Right cardiac atrium (tissue), 5 donors: ENCODE data around the gene BNIP5. TPM values are rescaled to one million over a fixed set of nuclear protein-coding genes. Genes with fewer than 3 reads are reported as not detected.
A peak's percentile ranks its signal among the peaks of the same experiment; 100 is the strongest.

ENCODE experiments used
- ATAC-seq, 2 donors: fragments of 200-7000 bp; cut with Tn5 transposase; one replicate each; pipeline versions ENCODE4 v1.8.0 to v1.9.1; 2020; ENCODE audit warnings: moderate library complexity in 2 of 2, mild to moderate bottlenecking in 1 of 2
- DNase-seq, 3 donors: peaks; one replicate each; pipeline ENCODE4 v3.0.0-alpha.2; 2020
- H3K27ac ChIP-seq: one replicate; pipeline ENCODE4 v1.5.1; 2013; ENCODE audit warnings: mild to moderate bottlenecking, low read length, control low read depth, moderate library complexity
- H3K27me3 ChIP-seq: one replicate; pipeline ENCODE4 v1.6.1; 2013; ENCODE audit not compliant: control insufficient read depth, insufficient read depth
- H3K4me1 ChIP-seq: one replicate; pipeline ENCODE4 v1.6.1; 2013; ENCODE audit warnings: low read length; ENCODE audit not compliant: control insufficient read depth, insufficient read depth
- H3K4me3 ChIP-seq: one replicate; pipeline ENCODE4 v1.5.1; 2013; ENCODE audit warnings: low read length, control low read depth
- H3K9me3 ChIP-seq: one replicate; pipeline ENCODE4 v1.6.1; 2013; ENCODE audit warnings: low read length; ENCODE audit not compliant: control insufficient read depth
- WGBS: extraction: QIAGEN DNeasy Blood & Tissue Kit; methylation state at CpG from one replicate; pipeline ENCODE4 v1.1.7; 2013; 5-methylcytosine and 5-hydroxymethylcytosine counted together
- intact Hi-C, 4 donors: fragments of 100-400 bp; cut with DNase I; formaldehyde crosslinking; loops; one replicate each; pipeline versions ENCODE4 v1.11.0 to v1.14.0; 2022 to 2023
- polyA plus RNA-seq: library from polyadenylated mRNA; stranded (reverse); fragments of 200-250 nt; gene quantifications from one replicate; pipeline ENCODE4 v1.2.3, GENCODE V29; 2013
- total RNA-seq, 4 donors: library from RNA; stranded (reverse); fragmentation: NEBNext Ultra II Directional; extraction: Animal tissue kit (Norgen Biotek cat#: 25700); gene quantifications; one replicate each; pipeline ENCODE4 v1.2.1, GENCODE V29; 2021
- donor health status: healthy with polysubstance abuse.
- donor health status: DM: no; HTN: yes; CAD: no.
- donor health status: DM: no; HTN: no; CAD: no.
- donor health status: DM: no; HTN: yes; CAD: no; lungs with severe emphysema.
- donor health status: DM: yes; HTN: yes; CAD: no.

BNIP5 gene
- total and polyA plus RNA-seq, 5 donors, result 0.02 to 0.06 TPM; not detected in 3

- DNase-seq (no peak), ATAC-seq (no peak)
- Histone ChIP-seq H3K27me3 (no peaks in the 10 kb centered on the region), H3K27ac (no peak overlapping the region), H3K9me3 (no peaks in the 10 kb centered on the region), H3K4me3 (no peak overlapping the region), H3K4me1 (peaks cover 3% of the 10 kb centered on the region)
- intact Hi-C loops, result loop anchor here in 1 of 4 donors (10.0 kb wide), 1 partner anchor 46 kb away; no protein-coding TSS in a partner anchor
- WGBS, result 95% methylated on average over 5 of the region's 5 CpGs
These were observed 28.2 kb downstream of the BNIP5 start for GRCh38 chr6:36308514-36308913.

- Histone ChIP-seq H3K27ac (no peak overlapping the region), H3K4me3 (no peak overlapping the region), H3K4me1 (peaks cover 3% of the 10 kb centered on the region), H3K27me3 (no peaks in the 10 kb centered on the region), H3K9me3 (no peaks in the 10 kb centered on the region)
- WGBS, result 73% methylated on average over 7 of the region's 7 CpGs
- intact Hi-C loops, result loop anchor here in 1 of 4 donors (10.0 kb wide), 1 partner anchor 48 kb away; no protein-coding TSS in a partner anchor
- no peak for ATAC-seq
- DNase-seq, result no peak
These were observed 30.3 kb downstream of the BNIP5 start for GRCh38 chr6:36306375-36306774.

- Histone ChIP-seq H3K4me3 (no peak overlapping the region), H3K9me3 (no peaks in the 10 kb centered on the region), H3K27ac (no peak overlapping the region), H3K27me3 (no peaks in the 10 kb centered on the region), H3K4me1 (peaks cover 3% of the 10 kb centered on the region)
- WGBS, result 90% methylated on average over 11 of the region's 11 CpGs
- no peak for DNase-seq
- ATAC-seq, result no peak
- intact Hi-C loops, result loop anchor here in 1 of 4 donors (10.0 kb wide), 1 partner anchor 49 kb away; no protein-coding TSS in a partner anchor
These were observed 30.8 kb downstream of the BNIP5 start for GRCh38 chr6:36305885-36306284.

- intact Hi-C loops, result loop anchor here (1.0 to 10.0 kb wide), 4 partner anchors 52 to 58 kb away; no protein-coding TSS in a partner anchor
- ATAC-seq (peak; percentile 84 to 86), DNase-seq (peak; percentile 79 to 93 (median 86))
- WGBS, result 29% methylated on average over 13 of the region's 13 CpGs
- no peaks in the 10 kb centered on the region for H3K9me3 ChIP-seq
- no peak overlapping the region for H3K27ac ChIP-seq
- no peak overlapping the region for H3K4me3 ChIP-seq
- H3K27me3 ChIP-seq, result no peaks in the 10 kb centered on the region
- H3K4me1 ChIP-seq, result no peaks in the 10 kb centered on the region
These were observed 34.3 kb downstream of the BNIP5 start for GRCh38 chr6:36302227-36302976.

GRCh38 chr6:36301781-36302180 is 34.9 kb downstream of the BNIP5 start:
- WGBS, result 44% methylated on average over 7 of the region's 7 CpGs
- Histone ChIP-seq H3K27ac (no peak overlapping the region), H3K9me3 (no peaks in the 10 kb centered on the region), H3K27me3 (no peaks in the 10 kb centered on the region), H3K4me1 (no peaks in the 10 kb centered on the region), H3K4me3 (no peak overlapping the region)
- peak; percentile 52 to 57 for ATAC-seq
- intact Hi-C loops, result loop anchor here (1.0 to 10.0 kb wide), 4 partner anchors 53 to 59 kb away; no protein-coding TSS in a partner anchor
- DNase-seq, result peak in 2 of 3 donors; percentile 40 to 77

GRCh38 chr6:36301085-36301658 is 35.5 kb downstream of the BNIP5 start:
- intact Hi-C loops, result loop anchor here in 2 of 4 donors (5.0 to 10.0 kb wide), 2 partner anchors 54 to 56 kb away; no protein-coding TSS in a partner anchor
- no peak for DNase-seq
- no peak overlapping the region for H3K27ac ChIP-seq
- 79% methylated on average over 10 of the region's 10 CpGs for WGBS
- peak; percentile 34 to 39 for ATAC-seq
- no peak overlapping the region for H3K4me3 ChIP-seq
- H3K27me3 ChIP-seq, result no peaks in the 10 kb centered on the region
- H3K4me1 ChIP-seq, result no peaks in the 10 kb centered on the region
- no peaks in the 10 kb centered on the region for H3K9me3 ChIP-seq

- DNase-seq, result no peak
- no peak overlapping the region for H3K4me3 ChIP-seq
- intact Hi-C loops, result no loop called here
- H3K27ac ChIP-seq, result no peak overlapping the region
- no peaks in the 10 kb centered on the region for H3K4me1 ChIP-seq
- H3K9me3 ChIP-seq, result no peaks in the 10 kb centered on the region
- H3K27me3 ChIP-seq, result no peaks in the 10 kb centered on the region
- 89% methylated on average over 4 of the region's 4 CpGs for WGBS
- no peak for ATAC-seq
These were observed 38.7 kb downstream of the BNIP5 start for GRCh38 chr6:36298027-36298426.

GRCh38 chr6:36297511-36297910 is 39.2 kb downstream of the BNIP5 start:
- WGBS, result 79% methylated on average over 7 of the region's 7 CpGs
- Histone ChIP-seq H3K9me3 (no peaks in the 10 kb centered on the region), H3K27ac (no peak overlapping the region), H3K4me1 (no peaks in the 10 kb centered on the region), H3K27me3 (no peaks in the 10 kb centered on the region), H3K4me3 (no peak overlapping the region)
- DNase-seq, result no peak
- intact Hi-C loops, result no loop called here
- no peak for ATAC-seq

- intact Hi-C loops, result no loop called here
- Histone ChIP-seq H3K4me1 (no peaks in the 10 kb centered on the region), H3K27ac (no peak overlapping the region), H3K27me3 (no peaks in the 10 kb centered on the region), H3K9me3 (no peaks in the 10 kb centered on the region), H3K4me3 (no peak overlapping the region)
- ATAC-seq, result no peak
- no peak for DNase-seq
- WGBS, result 63% methylated on average over 6 of the region's 6 CpGs
These were observed 39.6 kb downstream of the BNIP5 start for GRCh38 chr6:36297051-36297450.

GRCh38 chr6:36296240-36296639 is 40.4 kb downstream of the BNIP5 start:
- intact Hi-C loops, result no loop called here
- DNase-seq (no peak), ATAC-seq (no peak)
- Histone ChIP-seq H3K9me3 (no peaks in the 10 kb centered on the region), H3K27ac (no peak overlapping the region), H3K4me1 (no peaks in the 10 kb centered on the region), H3K4me3 (no peak overlapping the region), H3K27me3 (no peaks in the 10 kb centered on the region)
- 58% methylated on average over 1 of the region's 1 CpG for WGBS

- no peak overlapping the region for H3K27ac ChIP-seq
- no peaks in the 10 kb centered on the region for H3K27me3 ChIP-seq
These were observed 44.5 kb downstream of the BNIP5 start for GRCh38 chr6:36292170-36292569.

More at GRCh38 chr6:36292170-36292569, 44.5 kb downstream of the BNIP5 start:
- Histone ChIP-seq H3K4me1 (no peaks in the 10 kb centered on the region), H3K4me3 (no peak overlapping the region), H3K9me3 (no peaks in the 10 kb centered on the region)
- intact Hi-C loops, result no loop called here
- ATAC-seq (no peak), DNase-seq (no peak)
- 78% methylated on average over 6 of the region's 6 CpGs for WGBS
